HCT116 (cell line): ENCODE measurements around the gene ABCB1. TPM values are rescaled to one million over a fixed set of nuclear protein-coding genes. Genes with fewer than 3 reads are reported as not detected.

Experiments used
- ATAC-seq: fragments of 200-7000 bp; cut with Tn5 transposase; 2 replicates; pipeline ENCODE4 v1.9.1; 2020; ENCODE audit warnings: mild to moderate bottlenecking, moderate library complexity
- BruUV-seq: library from RNA; stranded (reverse); fragments of 400-500 nt; replicated peaks from 2 replicates; lab custom pipeline; 2021; lab: Mats Ljungman, UMichigan
- CTCF ChIA-PET: fragments of 300-600 bp; sonication (Branson Sonifier 250); formaldehyde crosslinking; loops from one replicate; lab custom pipeline; 2021; ENCODE audit warnings: antibody characterized with exemption; lab: Charles Lee
- POLR2A ChIA-PET: fragments of 300-600, 350-600 bp; sonication (Branson Sonifier 250); formaldehyde crosslinking; loops from one replicate; lab custom pipeline; 2021; ENCODE audit warnings: antibody characterized with exemption; lab: Charles Lee
- RAD21 ChIA-PET, 2 experiments: fragments of 300-600 bp; sonication (Branson Sonifier 250); formaldehyde crosslinking; loops; one replicate each; lab custom pipeline; 2023; ENCODE audit warnings: low total read pairs in 2 of 2; ENCODE audit not compliant: uncharacterized antibody in 2 of 2, unreplicated experiment in 2 of 2, low non-redundant PET in 1 of 2; lab: Charles Lee
- DNase-seq: peaks from one replicate; pipeline ENCODE4 v3.0.0-alpha.2; 2010; ENCODE audit warnings: low read depth, low spot score
- H2AFZ ChIP-seq: fragments of 200-600 bp; shearing (Covaris generic), sonication (generic); 2 replicates; pipeline ENCODE4 v1.6.1; 2017; ENCODE audit warnings: low read depth, mixed run types, mixed read lengths, antibody characterized with exemption, low read length; ENCODE audit not compliant: poor library complexity, severe bottlenecking
- H3K27ac ChIP-seq: 2 replicates; pipeline ENCODE4 v1.5.1; 2012; ENCODE audit warnings: low read depth, low read length
- H3K27me3 ChIP-seq: fragments of 200-600 bp; sonication (generic); 2 replicates; pipeline ENCODE4 v1.6.1; 2016; ENCODE audit warnings: mixed run types, low read length, mixed read lengths; ENCODE audit not compliant: insufficient read depth
- H3K36me3 ChIP-seq, 2 experiments: fragments of 200-500 bp in 1 of 2; fragments of 200-600 bp in 1 of 2; sonication (Bioruptor generic) in 1 of 2; sonication (generic) in 1 of 2; 2 replicates each; pipeline versions ENCODE4 v1.5.1 to v1.6.1; 2014 to 2016; ENCODE audit warnings: low read length in 2 of 2, inconsistent platforms in 1 of 2, mixed read lengths in 1 of 2, mixed run types in 1 of 2; ENCODE audit not compliant: insufficient read depth in 2 of 2, control insufficient read depth in 1 of 2
- H3K4me1 ChIP-seq, 2 experiments: fragments of 200-600 bp in 1 of 2; sonication (generic) in 1 of 2; 2 replicates each; pipeline versions ENCODE4 v1.5.1 to v1.6.1; 2012 to 2017; ENCODE audit warnings: low read length in 2 of 2, inconsistent platforms in 1 of 2, mild to moderate bottlenecking in 1 of 2, mixed read lengths in 1 of 2, mixed run types in 1 of 2, moderate library complexity in 1 of 2; ENCODE audit not compliant: insufficient read depth in 2 of 2, control insufficient read depth in 1 of 2
- H3K4me2 ChIP-seq: fragments of 200-600 bp; sonication (generic); 2 replicates; pipeline ENCODE4 v1.6.1; 2017; ENCODE audit warnings: mixed run types, low read length, mixed read lengths
- H3K4me3 ChIP-seq, 2 experiments: fragments of 200-600 bp in 1 of 2; sonication (generic) in 1 of 2; replicated peaks in 1 of 2; 2 replicates each; pipeline ENCODE4 v1.5.1; 2011 to 2016; ENCODE audit warnings: low read length in 2 of 2, control low read depth in 1 of 2, low read depth in 1 of 2, mild to moderate bottlenecking in 1 of 2, mixed read lengths in 1 of 2, mixed run types in 1 of 2
- H3K79me2 ChIP-seq: fragments of 200-600 bp; sonication (generic); 2 replicates; pipeline ENCODE4 v1.6.1; 2017; ENCODE audit warnings: mild to moderate bottlenecking, mixed run types, low read length, moderate library complexity, mixed read lengths; ENCODE audit not compliant: insufficient read depth
- H3K9ac ChIP-seq: fragments of 200-600 bp; sonication (generic); 2 replicates; pipeline ENCODE4 v1.6.1; 2016; ENCODE audit warnings: low read length, mixed read lengths
- H3K9me2 ChIP-seq: fragments of 200-600 bp; sonication (generic), shearing (Covaris generic); 2 replicates; pipeline ENCODE4 v1.6.1; 2017; ENCODE audit warnings: mixed run types, mild to moderate bottlenecking, moderate library complexity; ENCODE audit not compliant: insufficient read depth
- H3K9me3 ChIP-seq, 2 experiments: fragments of 200-500 bp in 1 of 2; fragments of 200-600 bp in 1 of 2; sonication (Bioruptor generic) in 1 of 2; sonication (generic) in 1 of 2; 2 replicates each; pipeline ENCODE4 v1.6.1; 2014 to 2017; ENCODE audit warnings: low read length in 2 of 2, mixed read lengths in 2 of 2, inconsistent platforms in 1 of 2, low read depth in 1 of 2, mild to moderate bottlenecking in 1 of 2, mixed run types in 1 of 2, moderate library complexity in 1 of 2; ENCODE audit not compliant: control insufficient read depth in 1 of 2, insufficient read depth in 1 of 2
- H4K20me1 ChIP-seq: fragments of 200-600 bp; sonication (generic), shearing (Covaris generic); 2 replicates; pipeline ENCODE4 v1.6.1; 2017; ENCODE audit warnings: mixed run types, mild to moderate bottlenecking, moderate library complexity; ENCODE audit not compliant: insufficient read depth
- CBX3 ChIP-seq: IDR thresholded peaks from 2 replicates; pipeline ENCODE4 v1.6.1; 2012; ENCODE audit warnings: low read depth
- CEBPB ChIP-seq: IDR thresholded peaks from 2 replicates; pipeline ENCODE4 v1.6.1; 2012; ENCODE audit warnings: low read depth
- ELF1 ChIP-seq: IDR thresholded peaks from 2 replicates; pipeline ENCODE4 v1.6.1; 2012; ENCODE audit warnings: low read depth, borderline replicate concordance
- EZH2 ChIP-seq: fragments of 200-600 bp; sonication (generic); IDR thresholded peaks from 2 replicates; pipeline ENCODE4 v1.6.1; 2017; ENCODE audit warnings: antibody characterized with exemption, mixed run types
- FOSL1 ChIP-seq: IDR thresholded peaks from 2 replicates; pipeline ENCODE4 v1.6.1; 2012; ENCODE audit warnings: low read depth
- JUND ChIP-seq: IDR thresholded peaks from 2 replicates; pipeline ENCODE4 v1.6.1; 2012
- POLR2A ChIP-seq: IDR thresholded peaks from 2 replicates; pipeline ENCODE4 v1.7.0; 2011; ENCODE audit warnings: borderline replicate concordance; ENCODE audit not compliant: insufficient read depth, insufficient read length; ENCODE audit errors: extremely low read depth
- POLR2AphosphoS5 ChIP-seq: IDR thresholded peaks from 2 replicates; pipeline ENCODE4 v1.6.1; 2011; ENCODE audit warnings: mild to moderate bottlenecking, low read depth, low read length, moderate library complexity
- RAD21 ChIP-seq: IDR thresholded peaks from 2 replicates; pipeline ENCODE4 v1.6.1; 2012; ENCODE audit warnings: low read depth, mild to moderate bottlenecking
- SP1 ChIP-seq: IDR thresholded peaks from 2 replicates; pipeline ENCODE4 v1.6.1; 2012; ENCODE audit warnings: low read depth
- SRF ChIP-seq: IDR thresholded peaks from 2 replicates; pipeline ENCODE4 v1.6.1; 2012; ENCODE audit warnings: low read depth
- TCF7L2 ChIP-seq: IDR thresholded peaks from 2 replicates; pipeline ENCODE4 v1.7.0; 2011; ENCODE audit warnings: borderline replicate concordance, inconsistent platforms; ENCODE audit not compliant: insufficient read depth, insufficient read length; ENCODE audit errors: extremely low read depth
- YY1 ChIP-seq: IDR thresholded peaks from 2 replicates; pipeline ENCODE4 v1.6.1; 2011; ENCODE audit warnings: low read length, low read depth, moderate library complexity, mild to moderate bottlenecking; ENCODE audit not compliant: insufficient replicate concordance; ENCODE audit errors: extremely low read depth
- ZFX ChIP-seq: fragments of 450-650 bp; IDR thresholded peaks from 2 replicates; pipeline ENCODE4 v1.6.1; 2017
- ZNF274 ChIP-seq: fragments of 200-500 bp; sonication (Bioruptor generic); IDR thresholded peaks from 2 replicates; pipeline ENCODE4 v1.6.1; 2014; ENCODE audit warnings: mild to moderate bottlenecking, low read depth, low read length, inconsistent platforms
- intact Hi-C: fragments of 100-400 bp; cut with micrococcal nuclease; formaldehyde crosslinking; loops from 2 replicates; pipeline ENCODE4 v1.10.0; 2022
- total RNA-seq: library from RNA; stranded (reverse); gene quantifications from one replicate; pipeline ENCODE4 v1.2.1, GENCODE V29; 2021; ENCODE audit not compliant: unreplicated experiment
- TF ChIP-seq, protein P1 (sequence below): IDR thresholded peaks from 2 replicates; pipeline ENCODE4 v1.6.1; 2012; ENCODE audit warnings: low read depth
- TF ChIP-seq, protein P2 (sequence below): IDR thresholded peaks from 2 replicates; pipeline ENCODE4 v1.6.1; 2012
- TF ChIP-seq, protein P3 (sequence below): IDR thresholded peaks from 2 replicates; pipeline ENCODE4 v1.6.1; 2011; ENCODE audit warnings: mild to moderate bottlenecking, low read length, moderate library complexity; ENCODE audit not compliant: insufficient replicate concordance; ENCODE audit errors: extremely low read depth
- TF ChIP-seq, protein P4 (sequence below): IDR thresholded peaks from 2 replicates; pipeline ENCODE4 v1.6.1; 2012

The ABCB1 gene
- total RNA-seq, 1 experiment from 2014 or later: 1.8 TPM

DNA sequence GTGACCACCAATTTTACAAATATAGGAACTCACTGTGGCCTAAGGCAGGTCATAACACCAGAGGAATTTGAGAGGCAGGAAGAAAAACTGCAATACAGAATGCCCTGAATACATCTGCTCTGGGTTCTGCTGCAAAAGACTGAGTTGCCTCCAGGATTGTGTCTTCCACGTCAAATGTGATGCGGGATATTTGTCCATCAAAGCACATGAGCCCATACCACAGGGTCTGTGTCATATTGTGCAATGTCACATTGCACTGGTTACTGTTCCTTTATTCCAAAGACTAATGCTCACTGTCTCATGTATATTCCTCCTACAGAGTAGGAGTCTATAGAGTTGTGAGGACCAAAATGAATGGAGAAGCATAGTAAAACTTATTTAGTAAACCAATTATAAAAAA is 66.6 kb downstream of the ABCB1 start:
- ChIA-PET CTCF (no interaction called here), POLR2A (no interaction called here), RAD21 (no interaction called here)
- H3K27ac ChIP-seq: no peak overlapping the region
- H2AFZ ChIP-seq: no peak overlapping the region
- H3K27me3 ChIP-seq: no peaks in the 10 kb centered on the region
- H3K4me2 ChIP-seq: no peak overlapping the region
- no peak for DNase-seq
- no TSS peak for BruUV-seq
- H4K20me1 ChIP-seq: no peaks in the 10 kb centered on the region
- H3K36me3 ChIP-seq: no peaks in the 10 kb centered on the region
- no peak overlapping the region for H3K4me3 ChIP-seq
- no peaks in the 10 kb centered on the region for H3K4me1 ChIP-seq
- no peak for ATAC-seq
- H3K79me2 ChIP-seq: no peaks in the 10 kb centered on the region
- TF ChIP-seq, protein P1, sequence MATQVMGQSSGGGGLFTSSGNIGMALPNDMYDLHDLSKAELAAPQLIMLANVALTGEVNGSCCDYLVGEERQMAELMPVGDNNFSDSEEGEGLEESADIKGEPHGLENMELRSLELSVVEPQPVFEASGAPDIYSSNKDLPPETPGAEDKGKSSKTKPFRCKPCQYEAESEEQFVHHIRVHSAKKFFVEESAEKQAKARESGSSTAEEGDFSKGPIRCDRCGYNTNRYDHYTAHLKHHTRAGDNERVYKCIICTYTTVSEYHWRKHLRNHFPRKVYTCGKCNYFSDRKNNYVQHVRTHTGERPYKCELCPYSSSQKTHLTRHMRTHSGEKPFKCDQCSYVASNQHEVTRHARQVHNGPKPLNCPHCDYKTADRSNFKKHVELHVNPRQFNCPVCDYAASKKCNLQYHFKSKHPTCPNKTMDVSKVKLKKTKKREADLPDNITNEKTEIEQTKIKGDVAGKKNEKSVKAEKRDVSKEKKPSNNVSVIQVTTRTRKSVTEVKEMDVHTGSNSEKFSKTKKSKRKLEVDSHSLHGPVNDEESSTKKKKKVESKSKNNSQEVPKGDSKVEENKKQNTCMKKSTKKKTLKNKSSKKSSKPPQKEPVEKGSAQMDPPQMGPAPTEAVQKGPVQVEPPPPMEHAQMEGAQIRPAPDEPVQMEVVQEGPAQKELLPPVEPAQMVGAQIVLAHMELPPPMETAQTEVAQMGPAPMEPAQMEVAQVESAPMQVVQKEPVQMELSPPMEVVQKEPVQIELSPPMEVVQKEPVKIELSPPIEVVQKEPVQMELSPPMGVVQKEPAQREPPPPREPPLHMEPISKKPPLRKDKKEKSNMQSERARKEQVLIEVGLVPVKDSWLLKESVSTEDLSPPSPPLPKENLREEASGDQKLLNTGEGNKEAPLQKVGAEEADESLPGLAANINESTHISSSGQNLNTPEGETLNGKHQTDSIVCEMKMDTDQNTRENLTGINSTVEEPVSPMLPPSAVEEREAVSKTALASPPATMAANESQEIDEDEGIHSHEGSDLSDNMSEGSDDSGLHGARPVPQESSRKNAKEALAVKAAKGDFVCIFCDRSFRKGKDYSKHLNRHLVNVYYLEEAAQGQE: no peak
- no peak for TF ChIP-seq CBX3
- TF ChIP-seq POLR2A: no peak
- TF ChIP-seq, protein P2, sequence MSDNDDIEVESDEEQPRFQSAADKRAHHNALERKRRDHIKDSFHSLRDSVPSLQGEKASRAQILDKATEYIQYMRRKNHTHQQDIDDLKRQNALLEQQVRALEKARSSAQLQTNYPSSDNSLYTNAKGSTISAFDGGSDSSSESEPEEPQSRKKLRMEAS: no peak
- no peak for TF ChIP-seq ZNF274
- TF ChIP-seq YY1: no peak
- TF ChIP-seq, protein P3, sequence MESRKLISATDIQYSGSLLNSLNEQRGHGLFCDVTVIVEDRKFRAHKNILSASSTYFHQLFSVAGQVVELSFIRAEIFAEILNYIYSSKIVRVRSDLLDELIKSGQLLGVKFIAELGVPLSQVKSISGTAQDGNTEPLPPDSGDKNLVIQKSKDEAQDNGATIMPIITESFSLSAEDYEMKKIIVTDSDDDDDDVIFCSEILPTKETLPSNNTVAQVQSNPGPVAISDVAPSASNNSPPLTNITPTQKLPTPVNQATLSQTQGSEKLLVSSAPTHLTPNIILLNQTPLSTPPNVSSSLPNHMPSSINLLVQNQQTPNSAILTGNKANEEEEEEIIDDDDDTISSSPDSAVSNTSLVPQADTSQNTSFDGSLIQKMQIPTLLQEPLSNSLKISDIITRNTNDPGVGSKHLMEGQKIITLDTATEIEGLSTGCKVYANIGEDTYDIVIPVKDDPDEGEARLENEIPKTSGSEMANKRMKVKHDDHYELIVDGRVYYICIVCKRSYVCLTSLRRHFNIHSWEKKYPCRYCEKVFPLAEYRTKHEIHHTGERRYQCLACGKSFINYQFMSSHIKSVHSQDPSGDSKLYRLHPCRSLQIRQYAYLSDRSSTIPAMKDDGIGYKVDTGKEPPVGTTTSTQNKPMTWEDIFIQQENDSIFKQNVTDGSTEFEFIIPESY: no peak
- no peak for TF ChIP-seq FOSL1
- no peak for TF ChIP-seq SP1
- no peak for TF ChIP-seq EZH2
- TF ChIP-seq RAD21: no peak
- no peak for TF ChIP-seq TCF7L2
- TF ChIP-seq, protein P4, sequence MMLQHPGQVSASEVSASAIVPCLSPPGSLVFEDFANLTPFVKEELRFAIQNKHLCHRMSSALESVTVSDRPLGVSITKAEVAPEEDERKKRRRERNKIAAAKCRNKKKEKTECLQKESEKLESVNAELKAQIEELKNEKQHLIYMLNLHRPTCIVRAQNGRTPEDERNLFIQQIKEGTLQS: no peak
- TF ChIP-seq CEBPB: no peak
- TF ChIP-seq POLR2AphosphoS5: no peak
- TF ChIP-seq JUND: no peak
- no peak for TF ChIP-seq ELF1
- TF ChIP-seq SRF: no peak
- no peak for TF ChIP-seq ZFX
- intact Hi-C loops: no loop called here
- H3K9me2 ChIP-seq: no peaks in the 10 kb centered on the region
- no peaks in the 10 kb centered on the region for H3K9me3 ChIP-seq
- no peak overlapping the region for H3K9ac ChIP-seq
